Activated CD4-positive, alpha-beta memory T cell treated with anti-CD3 and anti-CD28 coated beads for 36 hours (primary cell): ENCODE measurements around the gene CXCL12. TPM values are rescaled to one million over a fixed set of nuclear protein-coding genes. Genes with fewer than 3 reads are reported as not detected.

Experiments used
- CTCF ChIA-PET: fragments of 350-600 bp; sonication (Branson Sonifier 250); formaldehyde crosslinking; loops from one replicate; lab custom pipeline; 2021; ENCODE audit warnings: antibody characterized with exemption, inconsistent platforms; lab: Charles Lee
- POLR2A ChIA-PET: fragments of 350-600 bp; sonication (Branson Sonifier 250); formaldehyde crosslinking; loops from one replicate; lab custom pipeline; 2021; ENCODE audit warnings: antibody characterized with exemption; lab: Charles Lee
- DNase-seq: peaks from one replicate; pipeline ENCODE4 v3.0.0-alpha.2; 2020
- H3K27ac Mint-ChIP-seq: one replicate; pipeline ENCODE4 v1.8.0; 2021; ENCODE audit warnings: mixed read lengths
- H3K27me3 Mint-ChIP-seq: one replicate; pipeline ENCODE4 v1.8.0; 2021; ENCODE audit warnings: mixed read lengths
- H3K36me3 Mint-ChIP-seq: one replicate; pipeline ENCODE4 v1.8.0; 2021; ENCODE audit warnings: mixed read lengths
- H3K4me1 Mint-ChIP-seq: one replicate; pipeline ENCODE4 v1.8.0; 2021; ENCODE audit warnings: low read depth, mixed read lengths
- H3K4me3 Mint-ChIP-seq: one replicate; pipeline ENCODE4 v1.8.0; 2021; ENCODE audit warnings: mild to moderate bottlenecking, mixed read lengths
- H3K9me3 Mint-ChIP-seq: one replicate; pipeline ENCODE4 v1.8.0; 2021; ENCODE audit warnings: mixed read lengths
- intact Hi-C: fragments of 100-400 bp; cut with micrococcal nuclease; formaldehyde crosslinking; loops from one replicate; pipeline ENCODE4 v1.15.1; 2023
- total RNA-seq, 2 experiments: library from RNA; stranded (reverse); gene quantifications; one replicate each; pipeline ENCODE4 v1.2.3, GENCODE V29; 2021

The CXCL12 gene
- total RNA-seq, 2 experiments from 2014 or later: not detected

DNA sequence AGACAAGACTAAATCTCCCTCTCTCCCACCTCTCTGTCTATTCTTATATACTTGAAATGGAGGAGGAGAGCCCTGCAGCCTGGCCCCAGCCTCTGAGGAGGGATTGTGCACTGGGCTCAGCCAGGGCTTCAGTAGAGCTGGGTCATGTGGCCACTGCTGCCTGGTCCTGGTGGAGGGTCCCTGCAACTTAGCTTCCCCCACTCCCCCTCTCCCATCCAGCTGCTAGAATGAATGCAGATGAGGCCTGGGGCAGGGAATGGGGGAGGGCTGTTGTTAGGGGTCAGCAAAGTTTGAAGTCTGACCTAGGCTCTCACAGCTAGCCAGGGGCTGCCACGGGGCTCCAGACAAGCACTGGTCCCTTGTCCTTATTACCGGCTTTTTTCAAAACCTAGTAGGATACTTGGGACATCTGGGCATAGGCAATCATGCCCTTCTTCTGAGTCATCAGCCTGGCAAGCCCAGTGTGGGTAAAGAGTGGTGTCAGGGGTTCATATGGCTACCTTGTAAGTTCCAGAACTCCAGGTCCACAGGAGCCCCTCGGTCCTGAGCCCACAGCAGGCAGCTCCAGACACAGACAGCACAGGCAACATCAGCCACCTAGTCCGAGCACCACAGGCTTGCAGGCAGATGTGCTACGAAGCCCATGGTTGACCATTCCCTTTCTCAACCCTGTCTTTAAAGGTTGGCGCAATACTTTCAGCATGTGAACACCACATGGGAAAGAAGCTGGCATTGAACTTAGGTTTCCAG lies 12.8 kb upstream of the CXCL12 start:
- ChIA-PET POLR2A (no interaction called here), CTCF (no interaction called here)
- intact Hi-C loops: no loop called here
- no peaks in the 10 kb centered on the region for H3K36me3 Mint-ChIP-seq
- H3K27ac Mint-ChIP-seq: no peak overlapping the region
- no peaks in the 10 kb centered on the region for H3K4me1 Mint-ChIP-seq
- H3K9me3 Mint-ChIP-seq: no peaks in the 10 kb centered on the region
- no peak for DNase-seq
- H3K4me3 Mint-ChIP-seq: no peak overlapping the region
- H3K27me3 Mint-ChIP-seq: peaks cover 8% of the 10 kb centered on the region

DNA sequence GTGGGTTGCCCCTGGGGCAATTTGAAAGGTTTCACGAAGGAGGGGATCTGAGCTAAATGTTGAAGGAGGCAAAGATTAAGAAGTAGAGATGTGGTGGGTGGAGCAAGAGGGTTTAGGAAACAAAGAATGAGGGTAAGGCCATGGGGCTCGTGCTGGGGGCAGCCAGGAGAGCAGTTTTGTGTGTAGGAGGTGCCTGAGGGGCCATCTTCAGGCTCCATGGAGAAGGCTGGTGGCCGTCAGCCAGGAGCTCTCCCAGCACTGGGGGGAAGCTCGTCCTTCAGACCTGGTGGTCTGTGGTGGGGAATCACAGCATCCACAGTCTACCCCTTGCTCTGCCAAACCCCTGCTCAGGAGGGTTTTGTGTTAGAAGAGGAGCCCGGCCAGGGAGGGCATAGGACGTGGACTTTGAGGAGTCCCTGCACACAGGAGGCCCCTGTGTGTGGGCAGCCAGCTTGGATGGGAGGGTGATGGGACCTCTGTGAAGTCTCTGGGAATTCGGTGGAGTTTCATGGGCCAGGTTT lies 11.8 kb upstream of the CXCL12 start:
- H3K4me1 Mint-ChIP-seq: no peaks in the 10 kb centered on the region
- H3K4me3 Mint-ChIP-seq: no peak overlapping the region
- CTCF ChIA-PET: interaction anchor here (1.0 kb wide), 1 partner anchor 11 kb away, joined by 3 read pairs; no protein-coding TSS in a partner anchor

DNA sequence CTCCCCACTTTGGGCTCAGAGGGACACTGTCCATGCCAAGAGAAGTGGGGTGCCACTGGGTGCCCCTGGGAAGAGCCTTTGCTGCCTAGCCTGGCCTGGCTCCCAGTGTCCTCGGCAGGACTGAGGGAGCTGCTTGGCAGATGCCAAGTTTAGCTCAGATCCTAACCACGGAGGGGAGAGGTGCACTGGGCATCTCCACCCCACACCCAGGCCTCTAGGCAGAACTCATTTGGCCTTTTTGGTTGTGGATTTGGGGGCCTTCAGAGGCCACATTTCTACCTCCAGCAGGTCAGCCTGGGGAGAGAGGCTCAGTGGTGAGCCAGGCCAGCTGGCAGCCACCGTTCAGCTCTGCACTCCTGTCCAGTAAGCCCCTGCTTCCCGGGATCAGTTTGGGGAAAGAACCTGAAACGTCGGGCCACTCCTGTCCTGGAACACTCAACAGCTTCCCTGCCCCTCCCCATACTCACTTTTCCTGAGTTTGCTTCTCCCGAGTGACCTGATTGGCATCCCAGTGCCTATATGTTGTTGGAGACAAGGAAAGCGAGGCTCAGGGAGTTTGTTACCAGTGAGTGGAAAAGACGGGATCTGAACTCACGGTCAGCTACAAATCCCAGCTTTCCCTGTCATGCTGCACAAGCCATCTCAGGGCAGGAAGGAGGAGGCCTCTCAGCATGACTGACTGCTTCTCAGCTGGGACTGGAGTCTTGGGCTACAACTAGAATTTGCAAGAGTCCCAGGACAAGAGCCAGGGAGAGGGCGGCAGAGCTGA lies 11.2 kb upstream of the CXCL12 start:
- no peaks in the 10 kb centered on the region for H3K36me3 Mint-ChIP-seq
- no peak for DNase-seq
- peaks cover 17% of the 10 kb centered on the region for H3K27me3 Mint-ChIP-seq
- no peak overlapping the region for H3K27ac Mint-ChIP-seq
- ChIA-PET CTCF (interaction anchor here (0.6 to 1.0 kb wide), 2 partner anchors 9 to 10 kb away, joined by 3 read pairs; no protein-coding TSS in a partner anchor), POLR2A (no interaction called here)
- H3K4me3 Mint-ChIP-seq: no peak overlapping the region
- no peaks in the 10 kb centered on the region for H3K9me3 Mint-ChIP-seq
- intact Hi-C loops: no loop called here
- no peaks in the 10 kb centered on the region for H3K4me1 Mint-ChIP-seq

More for the DNA sequence above, 11.8 kb upstream of the CXCL12 start:
- H3K27ac Mint-ChIP-seq: no peak overlapping the region
- H3K9me3 Mint-ChIP-seq: no peaks in the 10 kb centered on the region
- peaks cover 14% of the 10 kb centered on the region for H3K27me3 Mint-ChIP-seq
- no peaks in the 10 kb centered on the region for H3K36me3 Mint-ChIP-seq
- intact Hi-C loops: no loop called here
- DNase-seq: no peak
- POLR2A ChIA-PET: no interaction called here

DNA sequence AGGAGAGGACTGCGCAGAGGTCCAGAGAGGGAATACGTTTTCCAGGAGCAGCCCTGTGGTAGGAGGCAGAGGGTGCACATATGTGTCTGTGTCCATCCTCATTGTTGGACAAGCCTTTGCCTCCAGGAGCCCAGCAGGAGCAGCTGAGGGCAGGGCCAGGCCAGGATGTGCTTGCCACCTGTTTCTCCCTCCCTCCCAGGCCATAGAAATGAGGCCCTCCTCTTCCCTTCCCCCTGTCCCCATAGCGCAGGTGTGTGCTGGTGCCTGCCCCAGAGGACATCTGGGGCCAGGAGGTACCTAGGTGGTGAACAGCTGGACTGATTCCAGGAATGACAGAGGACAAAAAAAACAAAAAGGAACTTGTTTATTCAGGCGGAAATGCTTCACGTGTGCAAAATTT lies 10.5 kb upstream of the CXCL12 start:
- intact Hi-C loops: no loop called here
- DNase-seq: no peak
- Mint-ChIP-seq H3K4me3 (no peak overlapping the region), H3K36me3 (no peaks in the 10 kb centered on the region), H3K4me1 (no peaks in the 10 kb centered on the region), H3K27ac (no peak overlapping the region), H3K9me3 (no peaks in the 10 kb centered on the region), H3K27me3 (peaks cover 17% of the 10 kb centered on the region)
- POLR2A ChIA-PET: no interaction called here
- CTCF ChIA-PET: no interaction called here

DNA sequence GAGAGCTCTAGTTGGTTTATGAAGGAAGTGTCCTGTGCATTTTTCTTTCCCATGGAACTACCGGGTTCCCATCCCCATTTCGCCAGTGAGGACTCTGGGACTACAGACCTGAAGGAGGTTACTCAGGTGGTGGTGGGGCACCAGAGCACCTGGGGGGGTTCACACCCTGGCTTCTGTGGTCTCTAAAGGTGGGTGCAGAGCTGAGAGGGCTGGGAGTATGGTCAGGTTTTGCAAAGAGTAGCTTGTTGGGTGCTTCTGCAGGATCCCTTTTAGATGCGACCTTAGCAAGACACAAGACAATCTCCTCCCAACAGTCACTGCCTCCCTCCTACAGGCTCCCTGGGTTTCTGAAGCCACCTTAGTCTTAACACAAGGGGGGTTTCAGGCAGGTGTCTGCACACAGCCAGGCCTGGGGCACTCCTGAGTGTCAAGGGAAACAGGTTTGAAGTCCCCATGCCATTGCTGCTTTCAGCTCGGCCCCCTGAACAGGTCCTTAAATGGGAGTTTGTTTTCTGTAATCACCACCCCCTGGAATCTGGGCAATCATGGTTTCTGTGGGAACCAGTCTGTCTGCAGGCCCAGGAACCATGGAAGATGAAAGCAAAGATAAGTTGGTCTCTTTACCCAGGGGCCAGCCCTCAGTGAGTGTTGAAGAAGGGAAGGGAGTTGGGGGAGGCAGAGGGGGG lies 9.9 kb upstream of the CXCL12 start:
- CTCF ChIA-PET: no interaction called here
- no peak for DNase-seq
- POLR2A ChIA-PET: no interaction called here
- H3K36me3 Mint-ChIP-seq: no peaks in the 10 kb centered on the region
- H3K9me3 Mint-ChIP-seq: no peaks in the 10 kb centered on the region
- no peaks in the 10 kb centered on the region for H3K4me1 Mint-ChIP-seq
- no peak overlapping the region for H3K4me3 Mint-ChIP-seq
- intact Hi-C loops: no loop called here
- H3K27ac Mint-ChIP-seq: no peak overlapping the region
- peaks cover 17% of the 10 kb centered on the region for H3K27me3 Mint-ChIP-seq

DNA sequence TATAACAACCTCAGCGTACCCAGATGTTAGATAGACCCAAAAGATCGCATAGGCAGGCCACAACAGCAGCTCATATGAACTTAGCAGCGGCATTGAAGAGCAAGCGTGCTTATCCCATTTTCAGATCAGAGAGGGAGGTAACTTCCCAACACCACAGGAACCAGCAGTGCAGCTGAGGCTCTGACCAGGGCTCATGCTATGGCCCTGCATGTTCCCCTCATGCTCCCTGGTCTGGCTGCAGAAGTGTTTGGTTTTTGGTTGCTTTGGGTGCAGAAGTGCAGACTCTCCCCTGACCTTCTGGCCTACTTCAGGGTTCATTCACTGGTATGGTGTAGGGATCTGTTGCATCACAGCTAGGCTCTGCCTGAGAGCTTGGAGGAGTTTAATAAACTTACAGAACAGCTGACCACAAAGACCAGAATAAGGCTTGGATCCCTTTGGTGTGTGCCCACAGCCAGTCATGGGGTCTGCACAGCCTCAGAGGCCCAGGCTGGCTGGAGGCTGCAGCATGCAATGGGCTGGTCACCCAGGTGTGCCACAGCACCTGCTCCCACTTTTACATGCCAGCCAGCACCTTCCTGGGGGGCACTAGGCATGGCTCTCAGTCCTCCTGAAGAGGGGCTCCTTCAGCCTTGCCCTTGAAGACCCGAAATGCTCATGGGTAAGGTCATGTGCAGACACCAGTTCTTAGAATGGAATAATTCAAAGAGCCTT lies 9.1 kb upstream of the CXCL12 start:
- Mint-ChIP-seq H3K36me3 (no peaks in the 10 kb centered on the region), H3K4me3 (no peak overlapping the region), H3K27ac (no peak overlapping the region), H3K27me3 (peaks cover 17% of the 10 kb centered on the region), H3K4me1 (no peaks in the 10 kb centered on the region), H3K9me3 (no peaks in the 10 kb centered on the region)
- CTCF ChIA-PET: interaction anchor here (0.8 kb wide), 1 partner anchor 463 kb away, joined by 3 read pairs; no protein-coding TSS in a partner anchor
- POLR2A ChIA-PET: no interaction called here
- intact Hi-C loops: no loop called here
- no peak for DNase-seq

DNA sequence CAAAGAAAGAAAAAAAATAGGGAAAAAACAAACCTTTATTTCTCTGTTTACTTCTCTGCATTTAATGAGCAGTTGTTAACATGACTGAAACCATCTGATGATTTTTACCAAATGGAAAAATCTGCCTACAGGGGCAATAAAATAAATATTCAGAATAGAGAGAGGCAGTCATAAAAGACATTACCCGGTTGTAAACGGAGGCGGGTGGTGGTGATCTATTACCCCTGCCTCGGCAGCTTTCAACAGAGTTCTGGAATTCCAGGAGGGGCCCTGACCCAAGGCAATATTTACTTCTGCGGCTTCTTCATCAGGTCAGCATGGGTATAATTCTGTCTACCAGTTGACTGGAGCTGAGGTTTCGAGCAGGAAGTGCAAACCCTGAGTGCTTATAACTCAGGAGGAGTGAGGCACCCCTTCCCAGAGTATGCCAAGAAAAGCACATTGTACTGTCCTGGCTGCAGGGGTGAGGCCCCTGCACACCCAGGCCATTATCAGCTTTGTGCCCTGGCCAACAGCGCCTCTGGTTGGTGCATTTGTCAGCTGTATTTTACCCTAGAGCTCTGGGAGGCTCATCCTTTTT lies 8.2 kb upstream of the CXCL12 start:
- H3K27ac Mint-ChIP-seq: no peak overlapping the region
- no peaks in the 10 kb centered on the region for H3K4me1 Mint-ChIP-seq
- no peak overlapping the region for H3K4me3 Mint-ChIP-seq
- ChIA-PET CTCF (no interaction called here), POLR2A (no interaction called here)
- H3K9me3 Mint-ChIP-seq: no peaks in the 10 kb centered on the region
- H3K36me3 Mint-ChIP-seq: no peaks in the 10 kb centered on the region
- no peak for DNase-seq
- intact Hi-C loops: no loop called here
- H3K27me3 Mint-ChIP-seq: peaks cover 17% of the 10 kb centered on the region

DNA sequence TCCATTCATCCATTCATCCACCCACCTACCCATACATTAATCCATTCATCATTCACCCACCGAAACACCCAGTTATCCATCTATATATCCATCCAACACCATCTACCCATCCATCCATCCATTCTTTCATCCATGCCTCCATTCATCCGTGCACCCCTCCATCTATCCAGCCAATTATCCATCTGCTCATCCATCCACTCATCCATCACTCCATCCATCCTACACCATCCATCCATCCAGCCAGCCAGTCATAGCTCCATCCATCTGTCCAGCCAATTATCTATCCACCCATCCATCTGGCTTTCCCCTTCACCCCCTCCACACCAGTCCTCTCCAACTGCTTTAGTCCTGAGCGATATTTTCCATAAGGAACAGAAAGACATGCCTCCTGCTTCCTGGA lies 7.5 kb upstream of the CXCL12 start:
- CTCF ChIA-PET: no interaction called here
- POLR2A ChIA-PET: no interaction called here

DNA sequence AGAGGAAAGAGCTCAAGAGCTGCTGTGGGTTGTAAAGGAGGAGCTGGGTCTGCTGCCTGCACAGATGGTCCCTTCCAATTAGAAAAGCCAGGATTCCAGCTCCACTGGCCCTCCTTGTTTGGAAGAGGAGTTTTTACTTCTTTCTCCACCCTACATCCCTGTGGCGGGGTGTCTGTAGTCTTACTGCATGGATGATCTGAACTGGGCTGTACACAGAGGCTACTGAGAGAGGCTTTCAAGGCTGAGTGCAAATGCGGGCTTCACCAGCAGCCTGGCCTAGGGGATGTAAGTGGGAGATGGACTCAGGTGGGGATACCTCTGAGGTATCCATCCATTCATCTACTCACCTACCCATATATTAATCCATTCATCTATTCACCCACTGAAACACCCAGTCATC lies 7.1 kb upstream of the CXCL12 start:
- Mint-ChIP-seq H3K27me3 (peaks cover 22% of the 10 kb centered on the region), H3K4me1 (no peaks in the 10 kb centered on the region), H3K36me3 (no peaks in the 10 kb centered on the region), H3K27ac (no peak overlapping the region), H3K4me3 (no peak overlapping the region), H3K9me3 (no peaks in the 10 kb centered on the region)
- intact Hi-C loops: no loop called here
- ChIA-PET POLR2A (no interaction called here), CTCF (no interaction called here)
- no peak for DNase-seq

More for the DNA sequence above, 7.5 kb upstream of the CXCL12 start:
- Mint-ChIP-seq H3K4me1 (no peaks in the 10 kb centered on the region), H3K27me3 (peaks cover 20% of the 10 kb centered on the region), H3K9me3 (no peaks in the 10 kb centered on the region), H3K27ac (no peak overlapping the region), H3K36me3 (no peaks in the 10 kb centered on the region), H3K4me3 (no peak overlapping the region)
- intact Hi-C loops: no loop called here
- DNase-seq: no peak

DNA sequence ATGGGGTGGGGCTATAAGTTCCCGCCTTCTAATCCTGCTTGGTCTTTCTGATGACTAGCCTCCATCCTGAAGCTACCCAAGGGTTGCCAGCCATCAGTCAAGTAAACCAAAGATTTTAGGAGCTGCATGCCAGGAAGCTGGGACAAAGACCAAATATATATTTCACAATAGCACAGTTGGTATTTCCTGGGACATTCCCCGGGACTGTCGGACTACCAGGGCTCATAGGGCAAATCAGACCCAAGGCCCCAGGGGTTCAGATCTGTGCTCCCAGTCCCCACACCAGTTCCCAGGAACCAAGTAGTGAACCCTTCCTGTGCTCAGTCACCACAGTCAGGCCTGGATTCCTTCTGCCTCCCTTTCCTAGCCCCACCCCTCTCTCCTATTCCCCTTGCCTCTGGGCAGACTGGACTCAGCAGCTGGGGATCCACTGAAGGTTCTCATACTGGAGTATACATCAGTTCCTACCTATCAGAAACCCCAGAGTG lies 5.7 kb upstream of the CXCL12 start:
- Mint-ChIP-seq H3K27ac (no peak overlapping the region), H3K4me1 (peaks cover 2% of the 10 kb centered on the region), H3K9me3 (no peaks in the 10 kb centered on the region), H3K4me3 (no peak overlapping the region), H3K27me3 (peaks cover 25% of the 10 kb centered on the region), H3K36me3 (no peaks in the 10 kb centered on the region)
- intact Hi-C loops: no loop called here
- ChIA-PET CTCF (no interaction called here), POLR2A (no interaction called here)
- DNase-seq: no peak

DNA sequence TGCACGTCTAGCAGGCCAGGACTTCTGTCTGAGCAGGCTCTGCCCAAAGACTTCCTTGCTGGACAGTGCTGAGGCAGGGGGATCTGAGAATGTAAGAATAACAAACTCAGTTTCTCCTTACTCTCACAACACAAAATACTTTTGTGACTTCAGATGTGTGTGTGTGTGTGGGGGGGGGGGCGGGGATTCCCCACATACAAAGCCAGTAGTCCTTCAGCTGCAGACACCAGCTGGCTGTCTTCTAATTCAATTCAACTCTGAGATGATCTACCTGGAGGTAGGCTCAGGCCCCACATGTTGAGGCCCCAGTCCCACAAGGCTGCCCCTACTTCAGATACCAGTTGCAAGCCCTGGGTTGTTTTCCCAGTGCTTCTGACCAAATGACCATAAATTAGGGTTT lies 4.7 kb upstream of the CXCL12 start:
- Mint-ChIP-seq H3K4me1 (peaks cover 2% of the 10 kb centered on the region), H3K27me3 (peaks cover 28% of the 10 kb centered on the region), H3K4me3 (no peak overlapping the region), H3K36me3 (no peaks in the 10 kb centered on the region), H3K9me3 (no peaks in the 10 kb centered on the region), H3K27ac (no peak overlapping the region)
- DNase-seq: no peak
- CTCF ChIA-PET: interaction anchor here (1.1 kb wide), 1 partner anchor 17 kb away, joined by 3 read pairs; no protein-coding TSS in a partner anchor
- intact Hi-C loops: loop anchor here (5.0 to 10.0 kb wide), 3 partner anchors 475 to 717 kb away; no protein-coding TSS in a partner anchor
- POLR2A ChIA-PET: interaction anchor here (0.6 kb wide), 1 partner anchor 150 kb away, joined by 3 read pairs; no protein-coding TSS in a partner anchor
